Transverse colon (tissue), 4 donors: Measurements from ENCODE around the gene PRRG2.

Experiments
- CTCF ChIP-seq, 5 experiments: fragments of 200-600 bp in 3 of 5; fragments of 450-650 bp in 2 of 5; sonication (generic) in 3 of 5; IDR thresholded peaks; 1 replicate in 2 of 5; 2 replicates in 3 of 5; pipeline ENCODE4 v1.5.1; 2016 to 2017; ENCODE audit warnings: antibody characterized with exemption in 5 of 5, inconsistent platforms in 3 of 5, mild to moderate bottlenecking in 2 of 5, moderate library complexity in 1 of 5
- EP300 ChIP-seq: sonication (generic); formaldehyde crosslinking; IDR thresholded peaks from one replicate; pipeline ENCODE4 v1.6.1; 2017; ENCODE audit warnings: antibody characterized with exemption, low read depth
- POLR2A ChIP-seq: fragments of 450-650 bp; IDR thresholded peaks from one replicate; pipeline ENCODE4 v1.6.1; 2016; ENCODE audit warnings: antibody characterized with exemption, mild to moderate bottlenecking, moderate library complexity
- POLR2AphosphoS5 ChIP-seq, 3 donors: sonication (generic); formaldehyde crosslinking; IDR thresholded peaks; one replicate each; pipeline ENCODE4 v1.6.1; 2016; ENCODE audit warnings: antibody characterized with exemption in 3 of 3

DNA sequence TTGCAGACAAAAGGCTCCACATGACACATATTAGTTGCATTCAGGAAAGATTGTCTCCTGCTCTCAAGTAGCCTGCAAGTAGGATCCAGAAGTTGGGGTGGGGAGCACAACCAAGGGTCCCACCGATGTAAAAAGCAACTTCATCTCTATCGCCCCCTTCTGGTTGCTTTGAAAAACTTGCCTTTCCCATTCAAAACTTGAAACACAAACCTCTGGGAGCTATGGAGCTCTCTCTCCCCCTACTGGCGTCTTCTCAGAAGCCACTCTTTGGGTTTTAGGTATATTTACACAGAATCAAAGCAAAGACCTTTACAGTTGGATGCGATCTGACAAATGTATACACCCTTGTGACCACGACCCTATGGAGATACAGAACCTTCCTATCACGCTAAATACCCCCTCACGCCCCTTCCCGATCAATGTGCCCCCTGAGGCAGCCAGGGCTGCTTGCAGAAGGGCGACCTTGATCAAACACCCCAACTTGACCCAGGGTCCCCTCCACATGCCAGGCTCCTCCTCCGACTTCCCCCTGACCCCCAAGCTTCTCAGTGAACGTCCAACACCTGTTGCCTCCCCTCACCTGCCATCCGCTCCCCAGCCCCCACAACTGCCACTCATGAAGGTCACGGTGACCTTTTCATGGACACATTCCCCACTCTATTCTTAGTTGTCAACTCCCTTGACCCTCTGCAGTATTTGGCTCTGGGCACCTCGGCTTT is 10.8 kb upstream of the PRRG2 start:
- TF ChIP-seq CTCF (IDR thresholded peaks at IDR 0.05), result peak; percentile 95 to 100 (median 99)
- TF ChIP-seq POLR2A, result no peak
- TF ChIP-seq POLR2AphosphoS5 (IDR thresholded peaks at IDR 0.05), result no peak
- TF ChIP-seq EP300, result no peak
